Endothelial cell of umbilical vein (primary cell): ENCODE data around the gene TK2. TPM values are rescaled to one million over a fixed set of nuclear protein-coding genes. Genes with fewer than 3 reads are reported as not detected.
"Not testable (repeated sequence)": the region's sequence is repeated elsewhere in the genome, so short reads cannot be mapped to it uniquely, and the experiment has no call there.

Experiments used
- BruUV-seq: library from RNA; stranded (reverse); fragments of 400-500 nt; replicated peaks from 2 replicates; lab custom pipeline; 2021; lab: Mats Ljungman, UMichigan
- CTCF ChIA-PET: fragments of 300-600, 350-600 bp; sonication (Branson Sonifier 250); formaldehyde crosslinking; loops from one replicate; lab custom pipeline; 2021; ENCODE audit warnings: antibody characterized with exemption, inconsistent platforms; lab: Charles Lee
- POLR2A ChIA-PET: fragments of 300-600, 350-600 bp; sonication (Branson Sonifier 250); formaldehyde crosslinking; loops from one replicate; lab custom pipeline; 2021; ENCODE audit warnings: antibody characterized with exemption, inconsistent platforms; lab: Charles Lee
- DNase-seq: peaks from one replicate; pipeline ENCODE4 v3.0.0-alpha.2; 2011; ENCODE audit warnings: low read depth, low spot score
- FAIRE-seq: peaks from 2 replicates; lab custom pipeline; 2011; peaks lifted over from hg19 to GRCh38; lab: Jason Lieb, UNC
- H2AFZ ChIP-seq: 2 replicates; pipeline ENCODE4 v1.6.0; 2012; ENCODE audit warnings: low read depth, low read length, control low read depth, inconsistent platforms
- H3K27ac ChIP-seq: 2 replicates; pipeline ENCODE4 v1.5.1; 2011; ENCODE audit warnings: low read depth, mild to moderate bottlenecking, control low read depth, low read length, moderate library complexity; ENCODE audit not compliant: insufficient read depth
- H3K27me3 ChIP-seq, 2 experiments: 2 replicates each; pipeline versions ENCODE4 v1.6.0 to v1.6.1; 2011; ENCODE audit warnings: low read length in 2 of 2, mixed read lengths in 1 of 2; ENCODE audit not compliant: control insufficient read depth in 2 of 2, insufficient read depth in 2 of 2
- H3K36me3 ChIP-seq, 2 experiments: 2 replicates in 1 of 2; 3 replicates in 1 of 2; pipeline ENCODE4 v1.5.1; 2011; ENCODE audit warnings: low read length in 2 of 2, mild to moderate bottlenecking in 1 of 2, moderate library complexity in 1 of 2; ENCODE audit not compliant: control insufficient read depth in 2 of 2, insufficient read depth in 2 of 2; ENCODE audit errors: extremely low read depth in 1 of 2
- H3K4me1 ChIP-seq: 3 replicates; pipeline ENCODE4 v1.5.1; 2011; ENCODE audit warnings: mild to moderate bottlenecking, low read length; ENCODE audit not compliant: control insufficient read depth, insufficient read depth; ENCODE audit errors: extremely low read depth
- H3K4me2 ChIP-seq: 2 replicates; pipeline ENCODE4 v1.6.1; 2011; ENCODE audit warnings: low read length, control low read depth, mixed read lengths; ENCODE audit not compliant: insufficient read depth
- H3K4me3 ChIP-seq, 3 experiments: fragments of 200-600 bp in 1 of 3; sonication (generic), shearing (Covaris generic) in 1 of 3; replicated peaks in 1 of 3; 2 replicates each; pipeline ENCODE4 v1.5.1; 2011 to 2016; ENCODE audit warnings: control low read depth in 3 of 3, low read length in 3 of 3, mild to moderate bottlenecking in 2 of 3, inconsistent platforms in 1 of 3, low read depth in 1 of 3, moderate library complexity in 1 of 3; ENCODE audit not compliant: insufficient read depth in 1 of 3
- H3K79me2 ChIP-seq: 2 replicates; pipeline ENCODE4 v1.6.0; 2012; ENCODE audit warnings: low read length, inconsistent platforms; ENCODE audit not compliant: control insufficient read depth, insufficient read depth
- H3K9ac ChIP-seq: replicated peaks from 2 replicates; pipeline ENCODE3; 2011; ENCODE audit warnings: low read length, control low read depth; ENCODE audit not compliant: insufficient read depth; ENCODE audit errors: extremely low read depth
- H3K9me1 ChIP-seq: replicated peaks from 3 replicates; pipeline ENCODE4 v1.6.0; 2011; ENCODE audit warnings: mild to moderate bottlenecking, low read length; ENCODE audit not compliant: control insufficient read depth, insufficient read depth; ENCODE audit errors: extremely low read depth
- H3K9me3 ChIP-seq: replicated peaks from 2 replicates; pipeline ENCODE4 v1.5.1; 2012; ENCODE audit warnings: low read length, inconsistent platforms; ENCODE audit not compliant: control insufficient read depth, insufficient read depth
- H4K20me1 ChIP-seq: replicated peaks from 2 replicates; pipeline ENCODE3; 2011; ENCODE audit warnings: mild to moderate bottlenecking, low read length; ENCODE audit not compliant: control insufficient read depth, insufficient read depth; ENCODE audit errors: extremely low read depth
- EZH2 ChIP-seq: IDR thresholded peaks from 2 replicates; pipeline ENCODE4 v1.6.1; 2012; ENCODE audit warnings: borderline replicate concordance, low read depth, mild to moderate bottlenecking, moderate library complexity, low read length, inconsistent platforms; ENCODE audit not compliant: severe bottlenecking
- FOS ChIP-seq: IDR thresholded peaks from 2 replicates; pipeline ENCODE4 v1.6.1; 2011; ENCODE audit warnings: mild to moderate bottlenecking, low read length, moderate library complexity, borderline replicate concordance; ENCODE audit not compliant: insufficient read depth
- GATA2 ChIP-seq: IDR thresholded peaks from 2 replicates; pipeline ENCODE4 v1.7.0; 2011; ENCODE audit warnings: low read depth, mild to moderate bottlenecking, moderate library complexity, mixed read lengths, low read length; ENCODE audit not compliant: insufficient read length, insufficient read depth
- JUN ChIP-seq: IDR thresholded peaks from 2 replicates; pipeline ENCODE4 v1.6.1; 2011; ENCODE audit warnings: borderline replicate concordance, low read depth; ENCODE audit not compliant: insufficient read length, insufficient read depth
- POLR2A ChIP-seq: IDR thresholded peaks from 2 replicates; pipeline ENCODE4 v1.6.1; 2012; ENCODE audit warnings: low read depth, mild to moderate bottlenecking, control low read depth, low read length
- POLR2AphosphoS5 ChIP-seq: IDR thresholded peaks from 2 replicates; pipeline ENCODE4 v1.6.1; 2012; ENCODE audit warnings: low read depth, mild to moderate bottlenecking, control low read depth, low read length, moderate library complexity; ENCODE audit not compliant: insufficient read depth
- dilution Hi-C: fragments of 300-500 bp; cut with MboI; formaldehyde crosslinking; loops from one replicate; pipeline ENCODE4 v1.15.0; 2019; ENCODE audit warnings: low sequenced_read_pairs; ENCODE audit not compliant: extremely low pct_ligation_motif_present
- intact Hi-C: fragments of 100-400 bp; cut with micrococcal nuclease; formaldehyde crosslinking; loops from one replicate; pipeline ENCODE4 v1.10.0; 2022
- polyA plus RNA-seq, 4 experiments: library from polyadenylated mRNA; depleted of rRNA in 3 of 4; stranded (reverse) in 3 of 4; unstranded in 1 of 4; fragments of >200 nt; gene quantifications; 2 replicates each; pipeline versions ENCODE4 v1.2.1 to v1.2.3, GENCODE V29; 2011 to 2012; ENCODE audit warnings: missing spikeins in 1 of 4
- total RNA-seq: library from RNA; stranded (reverse); gene quantifications from 2 replicates; pipeline ENCODE4 v1.2.3, GENCODE V29; 2021
- TF ChIP-seq, protein P1 (sequence below): IDR thresholded peaks from 2 replicates; pipeline ENCODE4 v1.6.1; 2011; ENCODE audit not compliant: insufficient read depth, insufficient read length
- TF ChIP-seq, protein P2 (sequence below), 2 donors: IDR thresholded peaks; 1 replicate in 1 of 2; 2 replicates in 1 of 2; pipeline ENCODE4 v1.5.1; 2011; ENCODE audit warnings: low read length in 2 of 2, mild to moderate bottlenecking in 2 of 2, moderate library complexity in 2 of 2, control low read depth in 1 of 2, inconsistent platforms in 1 of 2, low read depth in 1 of 2; ENCODE audit not compliant: insufficient read depth in 1 of 2; ENCODE audit errors: extremely low read depth in 1 of 2

Gene TK2
- total and polyA plus RNA-seq, 2 donors (not counting 3 experiments of a cell fraction or from before 2014, with no cell fraction given) = 12.1 to 25.2 TPM

DNA sequence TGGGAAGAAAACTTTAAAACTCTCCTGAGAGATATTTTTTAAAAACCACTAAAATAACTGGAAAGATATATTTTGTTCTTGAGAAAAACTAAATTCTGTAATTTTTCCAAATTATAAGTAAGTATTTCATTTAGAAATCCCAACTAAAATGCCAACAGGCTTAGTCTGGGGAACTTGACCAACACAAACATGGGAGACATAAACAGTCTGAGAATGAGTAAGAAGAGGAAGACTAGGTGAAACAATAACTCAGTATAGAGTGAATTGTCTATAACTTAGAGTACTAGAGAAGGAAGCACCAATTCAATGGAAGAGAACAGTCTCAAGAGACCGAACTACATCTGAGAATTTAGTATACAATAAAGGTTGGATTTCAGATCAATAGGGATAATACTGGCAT lies 19.2 kb upstream of the TK2 start:
- intact Hi-C loops (loop anchor here (5.0 kb wide), 1 partner anchor 52 kb away; no protein-coding TSS in a partner anchor), dilution Hi-C loops (no loop called here)
- DNase-seq (peak; percentile 70), FAIRE-seq (no peak)
- Histone ChIP-seq H3K9me1 (no peaks in the 10 kb centered on the region), H4K20me1 (no peaks in the 10 kb centered on the region), H3K4me3 (peak overlapping the region in 1 of 3 experiments; percentile 36), H3K4me1 (peaks cover 42% of the 10 kb centered on the region), H3K79me2 (peaks cover 7% of the 10 kb centered on the region), H3K27me3 (no peaks in the 10 kb centered on the region), H3K9me3 (no peaks in the 10 kb centered on the region), H3K4me2 (peak overlapping the region; percentile 81), H3K9ac (peak overlapping the region; percentile 29), H3K36me3 (peaks cover 0 to 8% of the 10 kb centered on the region in 2 experiments), H3K27ac (peak overlapping the region; percentile 79), H2AFZ (no peak overlapping the region)
- ChIA-PET POLR2A (no interaction called here), CTCF (interaction anchor here (0.7 to 2.2 kb wide), 12 partner anchors 9 to 299 kb away, joined by 3 to 16 read pairs (median 4); partner anchors contain the start of genes CKLF, CMTM2 and CMTM3)
- TF ChIP-seq POLR2A (no peak), JUN (no peak), FOS (no peak), EZH2 (no peak), GATA2 (no peak), POLR2AphosphoS5 (no peak)
- TF ChIP-seq, protein P1, sequence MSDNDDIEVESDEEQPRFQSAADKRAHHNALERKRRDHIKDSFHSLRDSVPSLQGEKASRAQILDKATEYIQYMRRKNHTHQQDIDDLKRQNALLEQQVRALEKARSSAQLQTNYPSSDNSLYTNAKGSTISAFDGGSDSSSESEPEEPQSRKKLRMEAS = no peak
- no TSS peak for BruUV-seq

DNA sequence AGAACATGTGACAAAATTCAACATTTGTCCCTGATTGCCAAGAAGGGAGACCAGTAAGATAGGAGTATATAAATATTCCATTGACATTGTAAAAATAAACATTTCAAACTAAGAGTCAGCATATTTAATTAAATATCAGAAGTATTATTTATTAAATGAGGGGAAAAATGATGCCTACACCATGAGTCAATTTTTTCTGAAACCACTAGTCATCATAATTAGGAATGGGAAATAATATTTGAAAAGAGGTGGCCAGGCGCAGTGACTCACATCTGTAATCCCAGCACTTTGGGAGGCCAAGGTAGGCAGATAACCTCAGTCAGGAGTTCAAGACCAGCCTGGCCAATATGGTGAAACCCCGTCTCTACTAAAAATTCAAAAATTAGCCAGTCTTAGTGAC lies 18.4 kb upstream of the TK2 start:
- BruUV-seq = no TSS peak
- ChIA-PET CTCF (no interaction called here), POLR2A (no interaction called here)
- Histone ChIP-seq H3K27ac (peak overlapping the region; percentile 79), H3K36me3 (peaks cover 0 to 13% of the 10 kb centered on the region in 2 experiments), H3K4me2 (peak overlapping the region; percentile 81), H3K4me3 (no peak overlapping the region), H3K9me1 (no peaks in the 10 kb centered on the region), H3K9ac (no peak overlapping the region), H3K79me2 (peaks cover 10% of the 10 kb centered on the region), H4K20me1 (no peaks in the 10 kb centered on the region), H2AFZ (no peak overlapping the region), H3K27me3 (no peaks in the 10 kb centered on the region), H3K4me1 (peaks cover 45% of the 10 kb centered on the region), H3K9me3 (no peaks in the 10 kb centered on the region)
- FAIRE-seq = no peak
- TF ChIP-seq, protein P2, sequence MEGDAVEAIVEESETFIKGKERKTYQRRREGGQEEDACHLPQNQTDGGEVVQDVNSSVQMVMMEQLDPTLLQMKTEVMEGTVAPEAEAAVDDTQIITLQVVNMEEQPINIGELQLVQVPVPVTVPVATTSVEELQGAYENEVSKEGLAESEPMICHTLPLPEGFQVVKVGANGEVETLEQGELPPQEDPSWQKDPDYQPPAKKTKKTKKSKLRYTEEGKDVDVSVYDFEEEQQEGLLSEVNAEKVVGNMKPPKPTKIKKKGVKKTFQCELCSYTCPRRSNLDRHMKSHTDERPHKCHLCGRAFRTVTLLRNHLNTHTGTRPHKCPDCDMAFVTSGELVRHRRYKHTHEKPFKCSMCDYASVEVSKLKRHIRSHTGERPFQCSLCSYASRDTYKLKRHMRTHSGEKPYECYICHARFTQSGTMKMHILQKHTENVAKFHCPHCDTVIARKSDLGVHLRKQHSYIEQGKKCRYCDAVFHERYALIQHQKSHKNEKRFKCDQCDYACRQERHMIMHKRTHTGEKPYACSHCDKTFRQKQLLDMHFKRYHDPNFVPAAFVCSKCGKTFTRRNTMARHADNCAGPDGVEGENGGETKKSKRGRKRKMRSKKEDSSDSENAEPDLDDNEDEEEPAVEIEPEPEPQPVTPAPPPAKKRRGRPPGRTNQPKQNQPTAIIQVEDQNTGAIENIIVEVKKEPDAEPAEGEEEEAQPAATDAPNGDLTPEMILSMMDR (IDR thresholded peaks at IDR 0.05; ENCODE audit: extremely low read depth in 1 of 2, insufficient read depth in 1 of 2, low read depth in 1 of 2, low read length in 2 of 2) = no peak
- peak; percentile 62 for TF ChIP-seq FOS
- intact Hi-C loops (loop anchor here (1.0 to 5.0 kb wide), 2 partner anchors 18 to 51 kb away; partner anchors contain the start of gene TK2), dilution Hi-C loops (no loop called here)
- peak; percentile 49 for DNase-seq

DNA sequence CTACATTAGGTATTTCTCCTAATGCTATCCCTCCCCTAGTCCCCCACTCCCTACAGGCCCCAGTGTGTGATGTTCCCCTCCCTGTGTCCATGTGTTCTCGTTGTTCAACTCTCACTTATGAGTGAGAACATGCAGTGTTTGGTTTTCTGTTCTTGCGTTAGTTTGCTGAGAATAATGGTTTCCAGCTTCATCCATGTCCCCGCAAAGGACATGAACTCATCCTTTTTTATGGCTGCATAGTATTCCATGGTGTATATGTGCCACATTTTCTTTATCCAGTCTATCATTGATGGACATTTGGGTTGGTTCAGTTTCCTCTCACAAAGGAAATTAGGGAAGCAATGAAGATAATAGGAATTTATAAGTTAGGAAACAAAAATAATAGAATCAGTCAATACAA lies 17.3 kb upstream of the TK2 start:
- H3K9me3 ChIP-seq, H3K9ac ChIP-seq, POLR2A ChIA-PET, CTCF ChIA-PET, H2AFZ ChIP-seq, DNase-seq, H3K9me1 ChIP-seq, FAIRE-seq, H3K27ac ChIP-seq, dilution Hi-C loops, H3K27me3 ChIP-seq, H4K20me1 ChIP-seq, H3K4me3 ChIP-seq, BruUV-seq, H3K4me2 ChIP-seq: not testable (repeated sequence)
- intact Hi-C loops = loop anchor here (5.0 kb wide), 1 partner anchor 50 kb away; no protein-coding TSS in a partner anchor
- Histone ChIP-seq H3K36me3 (peaks cover 0 to 14% of the 10 kb centered on the region in 2 experiments), H3K4me1 (peaks cover 45% of the 10 kb centered on the region), H3K79me2 (peaks cover 15% of the 10 kb centered on the region)
